Skeletal muscle tissue (tissue), 4 donors: Measurements from ENCODE around the gene GALM. TPM values are rescaled to one million over a fixed set of nuclear protein-coding genes. Genes with fewer than 3 reads are reported as not detected.
"Not testable (repeated sequence)": the region's sequence is repeated elsewhere in the genome, so short reads cannot be mapped to it uniquely, and the experiment has no call there.

ENCODE experiments used
- H3K27ac ChIP-seq: one replicate; pipeline ENCODE4 v1.7.0; 2013; ENCODE audit warnings: mild to moderate bottlenecking, low read depth, low read length, inconsistent platforms
- H3K27me3 ChIP-seq, 3 donors: one replicate each; pipeline ENCODE4 v1.7.0; 2013; ENCODE audit warnings: low read length in 3 of 3; ENCODE audit not compliant: control insufficient read depth in 3 of 3, insufficient read depth in 3 of 3
- H3K36me3 ChIP-seq, 3 donors: one replicate each; pipeline ENCODE4 v1.7.0; 2013; ENCODE audit warnings: low read length in 3 of 3; ENCODE audit not compliant: control insufficient read depth in 3 of 3, insufficient read depth in 3 of 3
- H3K4me1 ChIP-seq, 3 donors: one replicate each; pipeline ENCODE4 v1.7.0; 2013; ENCODE audit warnings: low read length in 3 of 3, mild to moderate bottlenecking in 3 of 3; ENCODE audit not compliant: control insufficient read depth in 3 of 3, insufficient read depth in 3 of 3
- H3K4me3 ChIP-seq, 3 donors: one replicate each; pipeline ENCODE4 v1.7.0; 2013; ENCODE audit warnings: low read length in 3 of 3
- H3K9ac ChIP-seq, 3 donors: one replicate each; pipeline ENCODE4 v1.7.0; 2013; ENCODE audit warnings: low read length in 3 of 3, mild to moderate bottlenecking in 3 of 3, moderate library complexity in 2 of 3, low read depth in 1 of 3
- H3K9me3 ChIP-seq, 3 donors: one replicate each; pipeline ENCODE4 v1.7.0; 2013; ENCODE audit warnings: low read length in 3 of 3; ENCODE audit not compliant: control insufficient read depth in 3 of 3
- total RNA-seq: library from RNA; depleted of rRNA; stranded (reverse); fragments of >200 nt; gene quantifications from one replicate; pipeline ENCODE4 v1.2.3, GENCODE V29; 2014
- donor health status: Osteomylitis.

GALM gene
- total RNA-seq, 1 donor from 2014 or later, result 18.3 TPM

DNA sequence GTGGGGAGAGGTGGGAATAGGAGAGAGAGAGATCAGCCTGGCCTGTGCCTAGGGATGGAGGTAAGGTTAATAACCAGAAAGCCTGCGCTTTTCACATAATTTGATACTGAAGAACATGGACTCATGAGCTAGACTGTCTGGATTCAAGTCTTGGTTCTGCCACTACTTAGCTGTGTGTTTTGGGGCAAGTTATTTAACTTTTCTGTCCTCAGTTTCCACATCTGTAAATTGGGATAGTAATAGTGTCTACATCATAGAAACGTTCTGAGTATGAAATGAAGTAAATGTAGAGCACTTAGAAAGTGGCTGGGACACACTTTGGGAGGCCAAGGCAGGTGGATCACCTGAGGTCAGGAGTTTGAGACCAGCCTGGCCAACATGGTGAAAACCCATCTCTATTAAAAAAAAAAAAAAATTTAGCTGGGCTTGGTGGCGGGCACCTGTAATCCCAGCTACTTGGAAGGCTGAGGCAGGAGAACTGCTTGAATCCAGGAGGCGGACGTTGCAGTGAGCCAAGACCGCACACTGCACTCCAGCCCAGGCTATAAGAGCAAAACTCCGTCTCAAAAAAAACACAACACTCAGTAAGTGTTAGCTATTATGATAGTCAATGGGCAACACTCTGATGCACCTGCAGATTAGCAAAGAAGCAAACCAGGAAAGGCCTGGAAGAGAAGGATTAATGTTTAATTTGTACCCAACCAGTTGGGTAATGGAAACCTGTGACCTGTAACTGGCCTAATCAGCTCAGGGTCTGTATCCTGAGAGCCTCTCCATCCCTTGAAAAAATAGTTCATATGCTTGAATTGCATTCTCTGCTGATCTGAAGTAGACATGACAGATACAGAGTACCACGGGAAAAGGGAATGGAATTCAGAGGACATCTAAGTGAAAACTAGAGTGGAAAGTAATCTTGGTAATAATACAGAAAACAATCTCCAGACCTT, 6.8 kb downstream of the GALM start:
- Histone ChIP-seq H3K9ac (no peak overlapping the region), H3K9me3 (no peaks in the 10 kb centered on the region), H3K36me3 (peaks cover 15 to 19% (median 17%) of the 10 kb centered on the region in 3 donors), H3K27ac (no peak overlapping the region), H3K4me1 (no peaks in the 10 kb centered on the region), H3K4me3 (no peak overlapping the region), H3K27me3 (no peaks in the 10 kb centered on the region)

DNA sequence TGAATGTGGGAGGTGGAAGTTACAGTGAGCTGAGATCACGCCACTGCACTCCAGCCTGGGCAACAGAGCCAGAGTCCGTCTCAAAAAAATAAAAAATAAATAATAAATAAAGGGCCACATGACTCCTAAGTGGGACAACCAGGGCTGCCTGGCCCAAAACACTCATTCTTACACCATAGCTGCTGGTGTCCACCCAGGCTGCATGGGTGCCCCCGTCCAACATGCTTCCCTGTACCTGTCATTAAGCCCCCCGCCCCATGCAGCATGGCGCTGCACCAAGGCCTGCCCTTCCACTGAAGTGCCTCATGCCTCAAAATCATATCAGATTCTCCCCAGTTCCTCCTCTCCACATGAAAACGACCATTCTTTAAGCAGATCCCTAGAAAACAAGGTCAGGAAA, 10.8 kb downstream of the GALM start:
- Histone ChIP-seq H3K27me3 (no peaks in the 10 kb centered on the region), H3K9me3 (no peaks in the 10 kb centered on the region), H3K27ac (no peak overlapping the region), H3K36me3 (peaks cover 28 to 43% (median 29%) of the 10 kb centered on the region in 3 donors), H3K4me1 (no peaks in the 10 kb centered on the region), H3K9ac (no peak overlapping the region), H3K4me3 (no peak overlapping the region)

DNA sequence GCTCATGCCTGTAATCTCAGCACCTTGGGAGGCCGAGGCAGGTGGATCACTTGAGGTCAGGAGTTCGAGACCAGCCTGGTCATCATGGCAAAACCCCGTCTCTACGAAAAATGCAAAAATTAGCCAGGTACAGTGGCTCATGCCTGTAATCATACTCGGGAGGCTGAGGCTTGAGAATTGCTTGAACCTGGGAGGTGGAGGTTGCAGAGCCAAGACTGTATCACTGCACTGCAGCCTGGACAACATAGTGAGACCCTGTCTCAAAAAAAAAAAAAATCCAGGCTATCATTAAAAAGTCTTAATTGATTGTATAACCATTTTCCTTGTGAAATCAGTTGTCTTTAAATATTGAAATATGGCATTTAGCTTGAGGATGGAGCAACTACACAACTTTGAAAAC, 15.0 kb downstream of the GALM start:
- peaks cover 27 to 49% (median 29%) of the 10 kb centered on the region in 3 donors for H3K36me3 ChIP-seq
- not testable (repeated sequence) for H3K27me3 ChIP-seq, H3K9ac ChIP-seq, H3K4me1 ChIP-seq, H3K4me3 ChIP-seq, H3K27ac ChIP-seq, H3K9me3 ChIP-seq

DNA sequence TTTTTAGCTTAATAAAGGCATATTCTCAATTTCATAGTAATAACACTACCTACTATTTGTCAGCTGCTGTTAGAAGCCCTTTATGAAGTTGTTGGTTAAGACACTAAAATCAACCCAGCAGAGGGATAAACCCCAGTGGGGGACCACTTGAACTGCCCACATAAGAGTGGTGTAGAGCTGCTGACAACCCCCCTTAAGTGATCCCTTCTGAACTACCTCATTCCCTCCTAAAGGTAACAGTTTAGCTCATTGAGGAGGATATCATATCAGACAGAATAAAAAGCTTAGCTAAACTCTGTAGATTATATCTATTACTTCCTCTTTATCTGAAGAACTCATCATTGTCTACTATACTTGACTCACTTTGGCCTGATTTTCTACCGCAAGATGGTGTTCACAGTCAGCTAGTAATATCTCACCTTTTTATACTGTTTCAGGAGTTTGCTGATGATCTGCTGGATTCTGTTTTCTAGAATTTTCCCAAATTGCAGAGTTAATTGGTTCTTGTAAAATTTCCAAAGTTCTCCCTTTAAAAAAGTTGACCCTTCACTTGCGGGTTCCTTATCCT, 16.2 kb downstream of the GALM start:
- Histone ChIP-seq H3K9me3 (no peaks in the 10 kb centered on the region), H3K4me3 (no peak overlapping the region), H3K27me3 (no peaks in the 10 kb centered on the region), H3K4me1 (no peaks in the 10 kb centered on the region), H3K36me3 (peaks cover 23 to 40% (median 26%) of the 10 kb centered on the region in 3 donors), H3K27ac (no peak overlapping the region), H3K9ac (no peak overlapping the region)

DNA sequence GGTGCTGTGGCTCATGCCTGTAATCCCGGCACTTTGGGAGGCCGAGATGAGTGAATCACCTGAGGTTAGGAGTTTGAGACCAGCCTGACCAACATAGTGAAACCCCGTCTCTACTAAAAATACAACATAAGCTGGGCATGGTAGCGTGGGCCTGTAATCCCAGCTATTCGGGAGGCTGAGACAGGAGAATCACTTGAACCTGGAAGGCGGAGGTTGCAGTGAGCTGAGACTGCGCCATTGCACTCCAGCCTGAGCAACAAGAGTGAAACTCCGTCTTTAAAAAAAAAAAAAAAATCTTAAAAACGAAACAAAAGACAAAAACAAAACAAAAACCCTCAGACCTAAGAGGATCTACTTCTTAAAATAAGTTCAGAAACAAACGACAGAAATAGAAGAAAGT, 16.7 kb downstream of the GALM start:
- not testable (repeated sequence) for H3K27me3 ChIP-seq, H3K4me3 ChIP-seq, H3K9me3 ChIP-seq, H3K9ac ChIP-seq, H3K27ac ChIP-seq, H3K4me1 ChIP-seq
- H3K36me3 ChIP-seq, result peaks cover 18 to 35% (median 23%) of the 10 kb centered on the region in 3 donors

DNA sequence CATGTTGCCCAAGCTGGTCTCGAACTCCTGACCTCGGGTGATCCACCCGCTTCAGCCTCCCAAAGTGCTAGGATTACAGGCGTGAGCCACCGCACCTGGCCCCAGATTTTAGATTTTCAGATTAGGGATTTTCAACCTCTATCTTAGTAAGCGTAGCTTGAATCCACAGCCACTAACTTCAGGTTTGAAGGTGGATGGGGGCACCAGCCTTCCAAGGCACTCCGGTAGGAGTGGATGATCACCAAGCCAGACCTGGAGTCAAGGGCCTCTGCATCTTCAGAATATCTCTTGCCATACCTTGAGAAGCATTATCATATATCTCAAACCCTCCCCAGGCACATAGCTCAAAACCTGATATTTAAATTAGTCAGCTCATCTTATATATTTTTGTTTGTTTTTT, 17.9 kb downstream of the GALM start:
- Histone ChIP-seq H3K9me3 (no peaks in the 10 kb centered on the region), H3K4me1 (no peaks in the 10 kb centered on the region), H3K36me3 (peaks cover 13 to 29% (median 21%) of the 10 kb centered on the region in 3 donors), H3K9ac (no peak overlapping the region), H3K4me3 (no peak overlapping the region), H3K27me3 (no peaks in the 10 kb centered on the region), H3K27ac (no peak overlapping the region)

DNA sequence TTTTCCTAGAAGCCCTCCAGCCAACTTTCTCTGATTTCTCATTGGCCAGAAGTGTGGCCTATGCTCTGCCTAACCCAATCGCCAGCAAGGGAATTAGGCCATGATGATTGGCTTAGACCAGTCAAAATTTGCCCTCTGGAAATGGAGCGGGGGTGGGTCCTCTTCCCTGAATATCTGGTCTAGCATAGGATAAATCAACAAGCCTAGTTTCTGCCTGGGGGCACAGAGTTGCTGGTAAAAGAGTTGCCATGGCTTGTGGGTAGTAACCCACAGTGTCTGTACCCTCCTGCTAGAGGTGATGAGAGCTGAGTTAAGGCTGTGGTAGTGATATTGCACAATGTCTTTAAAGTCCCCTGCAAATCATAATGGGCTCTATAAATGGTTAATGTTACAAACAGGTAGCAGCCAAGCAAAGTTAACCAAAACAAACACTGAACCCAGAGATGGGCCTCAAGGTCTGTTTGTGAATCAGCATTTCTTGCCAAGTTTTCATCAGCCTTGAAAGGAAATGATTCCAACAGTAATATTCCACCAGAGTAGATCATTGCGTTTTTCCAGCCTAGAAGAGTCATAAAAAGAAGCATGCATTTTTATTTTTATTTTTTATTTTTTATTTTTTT, 19.3 kb downstream of the GALM start:
- no peak overlapping the region for H3K27ac ChIP-seq
- no peak overlapping the region for H3K4me3 ChIP-seq
- no peaks in the 10 kb centered on the region for H3K27me3 ChIP-seq
- no peaks in the 10 kb centered on the region for H3K9me3 ChIP-seq
- no peaks in the 10 kb centered on the region for H3K4me1 ChIP-seq
- no peak overlapping the region for H3K9ac ChIP-seq
- H3K36me3 ChIP-seq, result peaks cover 13 to 22% (median 21%) of the 10 kb centered on the region in 3 donors

DNA sequence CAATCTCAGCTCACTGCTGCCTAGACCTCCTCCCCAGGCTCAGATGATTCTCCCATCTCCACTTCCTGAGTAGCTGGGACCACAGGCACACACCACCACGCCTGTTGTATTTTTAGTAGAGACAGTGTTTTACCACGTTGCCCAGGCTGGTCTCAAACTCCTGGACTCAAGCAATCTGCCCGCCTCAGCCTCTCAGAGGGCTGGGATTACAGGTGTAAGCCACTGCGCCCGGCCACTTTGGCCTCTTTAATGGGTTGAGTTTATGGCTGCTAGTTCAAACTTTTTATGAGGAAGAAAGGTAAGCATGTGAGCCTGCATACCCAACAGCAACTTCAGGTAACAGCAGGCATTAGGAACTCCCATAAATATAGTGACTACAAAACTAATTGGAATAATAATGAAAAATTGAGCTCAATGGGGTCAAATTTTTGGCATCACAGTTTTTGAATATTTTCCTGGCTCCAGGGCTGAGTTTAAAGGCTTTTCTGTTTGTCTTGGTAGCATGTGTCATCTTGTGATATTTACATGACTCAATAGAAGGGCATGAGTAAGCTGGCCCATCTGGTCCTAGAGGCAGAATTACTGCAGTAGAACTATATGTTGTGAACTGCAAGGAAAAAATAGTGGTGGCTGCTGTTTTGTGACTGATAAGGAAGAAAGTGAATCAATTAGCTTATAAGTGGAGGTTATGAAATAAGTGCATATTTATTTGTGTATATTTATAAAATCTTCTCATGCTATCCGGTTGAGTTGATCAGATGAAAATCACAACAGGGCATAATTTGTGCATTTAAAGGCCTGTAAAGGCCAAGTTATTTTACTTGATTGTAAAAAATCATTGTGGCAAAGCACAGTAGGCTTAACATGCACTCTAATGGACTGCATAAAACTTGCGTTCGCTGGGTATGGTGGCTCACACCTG, 24.8 kb downstream of the GALM start:
- H3K36me3 ChIP-seq, result peaks cover 3 to 15% (median 5%) of the 10 kb centered on the region in 3 donors
- no peaks in the 10 kb centered on the region for H3K9me3 ChIP-seq
- H3K27ac ChIP-seq, result no peak overlapping the region
- H3K27me3 ChIP-seq, result no peaks in the 10 kb centered on the region
- no peak overlapping the region for H3K9ac ChIP-seq
- no peaks in the 10 kb centered on the region for H3K4me1 ChIP-seq
- H3K4me3 ChIP-seq, result no peak overlapping the region

DNA sequence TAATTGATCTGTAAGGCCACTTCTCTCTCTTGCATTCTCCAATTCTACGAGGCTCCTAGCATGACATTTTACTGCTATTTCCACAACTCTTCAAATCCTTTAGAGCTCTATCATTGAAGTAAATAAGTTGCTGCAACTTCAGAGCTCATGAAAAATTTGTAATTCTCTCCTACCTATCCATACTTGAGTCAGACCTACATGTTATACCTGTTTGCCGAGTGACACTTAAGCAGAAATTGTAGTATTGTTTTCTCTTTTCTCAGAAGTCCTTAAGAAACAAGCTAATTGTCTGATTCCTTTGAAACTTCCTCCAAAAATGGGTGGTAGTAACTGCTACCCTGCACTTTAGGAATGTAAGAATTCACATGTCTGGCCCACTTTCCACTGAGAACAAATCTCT, 26.1 kb downstream of the GALM start:
- H3K36me3 ChIP-seq, result peaks cover 2 to 10% (median 4%) of the 10 kb centered on the region in 3 donors
- H3K4me3 ChIP-seq, result no peak overlapping the region
- no peak overlapping the region for H3K27ac ChIP-seq

More for the DNA sequence above, 26.1 kb downstream of the GALM start:
- Histone ChIP-seq H3K9me3 (no peaks in the 10 kb centered on the region), H3K27me3 (no peaks in the 10 kb centered on the region), H3K4me1 (no peaks in the 10 kb centered on the region), H3K9ac (no peak overlapping the region)
